Neutrophil (primary cell): ENCODE data around the gene TNFRSF11A.
A peak's percentile ranks its signal among the peaks of the same experiment; 100 is the strongest.

ENCODE experiments used
- H3K27ac ChIP-seq: fragments of 200-600 bp; sonication (generic); 2 replicates; pipeline ENCODE4 v1.5.1; 2016; ENCODE audit warnings: mild to moderate bottlenecking, moderate library complexity
- H3K27me3 ChIP-seq: fragments of 200-600 bp; sonication (generic); 2 replicates; pipeline ENCODE4 v1.6.0; 2016; ENCODE audit warnings: mild to moderate bottlenecking
- H3K36me3 ChIP-seq: fragments of 200-600 bp; sonication (generic); 2 replicates; pipeline ENCODE4 v1.5.1; 2017
- H3K4me1 ChIP-seq, 2 experiments: fragments of 200-600 bp in 1 of 2; sonication (generic) in 1 of 2; 1 replicate in 1 of 2; 2 replicates in 1 of 2; pipeline versions ENCODE4 v1.5.1 to v1.6.1; 2013 to 2016; ENCODE audit warnings: low read depth in 1 of 2, low read length in 1 of 2, mild to moderate bottlenecking in 1 of 2, moderate library complexity in 1 of 2; ENCODE audit not compliant: control insufficient read depth in 1 of 2, insufficient read depth in 1 of 2
- H3K4me3 ChIP-seq, 2 experiments: fragments of 200-600 bp in 1 of 2; sonication (generic) in 1 of 2; 1 replicate in 1 of 2; 2 replicates in 1 of 2; pipeline ENCODE4 v1.5.1; 2013 to 2016; ENCODE audit warnings: low read depth in 1 of 2, low read length in 1 of 2, mild to moderate bottlenecking in 1 of 2, moderate library complexity in 1 of 2
- H3K9me3 ChIP-seq: fragments of 200-600 bp; sonication (generic); 2 replicates; pipeline ENCODE4 v1.5.1; 2016
- CTCF ChIP-seq: fragments of 200-600 bp; sonication (generic); IDR thresholded peaks from 2 replicates; pipeline ENCODE4 v1.5.1; 2016; ENCODE audit warnings: antibody characterized with exemption

The TNFRSF11A gene

GRCh38 chr18:62325806-62326645 lies 916 bp downstream of the TNFRSF11A start:
- H3K36me3 ChIP-seq, result no peaks in the 10 kb centered on the region
- H3K4me3 ChIP-seq, result peak overlapping the region; percentile 43 to 61
- H3K27me3 ChIP-seq, result peaks cover 95% of the 10 kb centered on the region
- H3K27ac ChIP-seq, result no peak overlapping the region
- no peak for TF ChIP-seq CTCF
- H3K9me3 ChIP-seq, result no peaks in the 10 kb centered on the region
- peaks cover 21 to 26% of the 10 kb centered on the region in 2 experiments for H3K4me1 ChIP-seq

- Histone ChIP-seq H3K27me3 (peaks cover 87% of the 10 kb centered on the region), H3K9me3 (no peaks in the 10 kb centered on the region), H3K4me3 (no peak overlapping the region), H3K4me1 (peaks cover 24 to 31% of the 10 kb centered on the region in 2 experiments), H3K36me3 (no peaks in the 10 kb centered on the region), H3K27ac (no peak overlapping the region)
- TF ChIP-seq CTCF, result no peak
Observed at GRCh38 chr18:62326646-62327348, 1.7 kb downstream of the TNFRSF11A start.

GRCh38 chr18:62327977-62328376 lies 2.9 kb downstream of the TNFRSF11A start:
- no peak for TF ChIP-seq CTCF
- Histone ChIP-seq H3K4me1 (peaks cover 26 to 38% of the 10 kb centered on the region in 2 experiments), H3K27me3 (peaks cover 76% of the 10 kb centered on the region)

GRCh38 chr18:62328586-62329525 lies 3.7 kb downstream of the TNFRSF11A start:
- Histone ChIP-seq H3K27ac (no peak overlapping the region), H3K36me3 (no peaks in the 10 kb centered on the region), H3K4me1 (peaks cover 26 to 38% of the 10 kb centered on the region in 2 experiments), H3K4me3 (no peak overlapping the region), H3K9me3 (no peaks in the 10 kb centered on the region), H3K27me3 (peaks cover 67% of the 10 kb centered on the region)
- TF ChIP-seq CTCF, result no peak

More at GRCh38 chr18:62327977-62328376, 2.9 kb downstream of the TNFRSF11A start:
- Histone ChIP-seq H3K9me3 (no peaks in the 10 kb centered on the region), H3K4me3 (no peak overlapping the region), H3K27ac (no peak overlapping the region), H3K36me3 (no peaks in the 10 kb centered on the region)
